Stimulated activated CD8-positive, alpha-beta memory T cell treated with anti-CD3 and anti-CD28 coated beads, Interleukin-2, amount 100 ng/mL, for 1 hour (primary cell): ENCODE measurements around the gene TNFAIP8L2.
"Not testable (repeated sequence)": the region's sequence is repeated elsewhere in the genome, so short reads cannot be mapped to it uniquely, and the experiment has no call there.

Experiments used
- DNase-seq, 2 donors: peaks; one replicate each; pipeline ENCODE4 v3.0.0-alpha.2; 2020; ENCODE audit warnings: low read depth in 2 of 2

Gene TNFAIP8L2

GRCh38 chr1:151146072-151146411 is 10.4 kb upstream of the TNFAIP8L2 start:
- no peak for DNase-seq

- peak; percentile 68 to 79 for DNase-seq
Observed at GRCh38 chr1:151146412-151147131, 9.9 kb upstream of the TNFAIP8L2 start, which contains the start of gene SEMA6C. Gene SEMA6C, minus strand, starts transcription at chr1:151146631. Its CDS starts 4,010 bp downstream, at chr1:151142621.

GRCh38 chr1:151147132-151147503 is 9.3 kb upstream of the TNFAIP8L2 start:
- DNase-seq, result no peak

- DNase-seq, result no peak
Observed at GRCh38 chr1:151147665-151148064, 8.8 kb upstream of the TNFAIP8L2 start.

- DNase-seq, result peak in 1 of 2 donors; percentile 39
Observed at GRCh38 chr1:151157067-151157531, 650 bp downstream of the TNFAIP8L2 start.

GRCh38 chr1:151158326-151158725 is 1.9 kb downstream of the TNFAIP8L2 start:
- no peak for DNase-seq

GRCh38 chr1:151158751-151159251 is 2.4 kb downstream of the TNFAIP8L2 start:
- DNase-seq, result no peak

GRCh38 chr1:151159373-151159772 is 2.9 kb downstream of the TNFAIP8L2 start:
- DNase-seq, result no peak

GRCh38 chr1:151164732-151165280 is 8.4 kb downstream of the TNFAIP8L2 start:
- DNase-seq, result no peak

GRCh38 chr1:151165281-151165737 is 8.9 kb downstream of the TNFAIP8L2 start:
- no peak for DNase-seq

GRCh38 chr1:151165738-151166504 is 9.5 kb downstream of the TNFAIP8L2 start, which contains the start of the genes LYSMD1 and SCNM1:
Gene LYSMD1, minus strand, starts transcription at chr1:151165902. Its CDS starts 644 bp downstream, at chr1:151165258.
Gene SCNM1, plus strand, starts transcription at chr1:151166144. Its CDS starts 9 bp downstream, at chr1:151166153.
- DNase-seq, result peak; percentile 86 to 88

- no peak for DNase-seq
Observed at GRCh38 chr1:151166505-151166956, 10.1 kb downstream of the TNFAIP8L2 start.

GRCh38 chr1:151167116-151167515 is 10.7 kb downstream of the TNFAIP8L2 start:
- DNase-seq, result no peak

- no peak for DNase-seq
Observed at GRCh38 chr1:151171190-151171589, 14.7 kb downstream of the TNFAIP8L2 start.

- no peak for DNase-seq
Observed at GRCh38 chr1:151175041-151175741, 18.7 kb downstream of the TNFAIP8L2 start.

- DNase-seq, result no peak
Observed at GRCh38 chr1:151175863-151176262, 19.4 kb downstream of the TNFAIP8L2 start, which contains the start of gene TMOD4. Gene TMOD4, minus strand, starts transcription at chr1:151175981. Its CDS starts 1,106 bp downstream, at chr1:151174875.

GRCh38 chr1:151176514-151177045 is 20.1 kb downstream of the TNFAIP8L2 start:
- no peak for DNase-seq

GRCh38 chr1:151184211-151184610 is 27.8 kb downstream of the TNFAIP8L2 start:
- DNase-seq, result no peak

- DNase-seq, result no peak
Observed at GRCh38 chr1:151187205-151187604, 30.8 kb downstream of the TNFAIP8L2 start.

GRCh38 chr1:151188667-151189066 is 32.2 kb downstream of the TNFAIP8L2 start:
- DNase-seq, result not testable (repeated sequence)
